Gastrocnemius medialis (tissue), 4 donors: ENCODE results near the gene ZIC1.

ENCODE experiments used
- CTCF ChIP-seq, 5 experiments: fragments of 450-650 bp in 3 of 5; fragments of 200-600 bp in 2 of 5; sonication (generic) in 2 of 5; IDR thresholded peaks in 4 of 5; conservative IDR thresholded peaks in 1 of 5; 1 replicate in 4 of 5; 2 replicates in 1 of 5; pipeline ENCODE4 v1.5.1; 2016 to 2019; ENCODE audit warnings: antibody characterized with exemption in 5 of 5, mild to moderate bottlenecking in 3 of 5, moderate library complexity in 3 of 5
- POLR2A ChIP-seq, 2 donors: fragments of 450-650 bp; IDR thresholded peaks; one replicate each; pipeline ENCODE4 v1.6.1; 2017; ENCODE audit warnings: antibody characterized with exemption in 2 of 2, mild to moderate bottlenecking in 2 of 2, moderate library complexity in 2 of 2

- TF ChIP-seq CTCF (IDR thresholded peaks at IDR 0.05 in 4 of 5, conservative IDR thresholded peaks at IDR 0.05 in 1 of 5) (no peak), POLR2A (IDR thresholded peaks at IDR 0.05) (no peak)
These were observed 17.8 kb downstream of the ZIC1 start for GRCh38 chr3:147426931-147427330.
